ENCODE results near the gene CXCR3. TPM values are rescaled to one million over a fixed set of nuclear protein-coding genes. Genes with fewer than 3 reads are reported as not detected.

The CXCR3 gene
- total RNA-seq, 1 donor from 2014 or later, result not detected

DNA sequence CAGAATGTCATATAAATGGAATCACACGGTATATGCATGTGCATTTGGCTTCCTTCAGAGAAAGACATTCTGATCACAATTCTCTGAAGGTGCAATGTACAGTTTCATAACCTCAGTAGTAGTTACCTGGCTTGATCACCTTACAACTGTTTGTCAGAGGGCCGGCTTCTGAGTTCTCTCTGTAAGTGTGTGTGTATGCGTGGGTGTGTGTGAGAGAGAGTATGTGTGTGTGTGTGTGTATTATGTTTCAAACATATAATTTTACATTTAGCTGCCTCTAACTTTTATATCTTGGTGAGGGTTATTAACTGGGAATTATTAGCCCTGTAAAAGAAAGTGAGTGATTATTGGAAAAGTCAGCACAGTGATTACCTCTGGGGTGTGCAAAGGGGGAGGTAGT lies 41.0 kb upstream of the CXCR3 start:
- Mint-ChIP-seq H3K27me3 (ENCODE audit: low read depth, unreplicated experiment) (peaks cover 17% of the 10 kb centered on the region), H3K27ac (ENCODE audit: unreplicated experiment) (no peak overlapping the region), H3K9me3 (ENCODE audit: unreplicated experiment) (peaks cover 3% of the 10 kb centered on the region), H3K36me3 (ENCODE audit: low read depth, unreplicated experiment) (peaks cover 3% of the 10 kb centered on the region), H3K4me1 (ENCODE audit: low read depth, unreplicated experiment) (no peaks in the 10 kb centered on the region), H3K4me3 (ENCODE audit: unreplicated experiment) (no peak overlapping the region)
- no peaks in the 10 kb centered on the region for H3K79me2 ChIP-seq (ENCODE audit: insufficient read depth, low read length)
- no peak overlapping the region for H3K9ac ChIP-seq (ENCODE audit: low read length)
- H3K4me1 ChIP-seq (ENCODE audit: insufficient read depth, low read length), result no peaks in the 10 kb centered on the region
- no peak overlapping the region for H3K4me3 ChIP-seq (ENCODE audit: insufficient read depth, low read depth, low read length)
- no peaks in the 10 kb centered on the region for H3K9me3 ChIP-seq (ENCODE audit: insufficient read depth, low read depth, low read length)
- no peak overlapping the region for H2AFZ ChIP-seq (ENCODE audit: low read depth, low read length)
- no peaks in the 10 kb centered on the region for H4K20me1 ChIP-seq (ENCODE audit: insufficient read depth, low read length)
- no peaks in the 10 kb centered on the region for H3K27me3 ChIP-seq (ENCODE audit: insufficient read depth, low read length)
- H3K27ac ChIP-seq (ENCODE audit: low read depth, low read length), result no peak overlapping the region
- FAIRE-seq (no peak), DNase-seq (ENCODE audit: low read depth) (no peak)
- no peak overlapping the region for H3K4me2 ChIP-seq (ENCODE audit: low read length)
- no peak for TF ChIP-seq EZH2 (IDR thresholded peaks at IDR 0.05; ENCODE audit: insufficient read depth, low read length)
- no peaks in the 10 kb centered on the region for H3K36me3 ChIP-seq (ENCODE audit: insufficient read depth, low read length)

DNA sequence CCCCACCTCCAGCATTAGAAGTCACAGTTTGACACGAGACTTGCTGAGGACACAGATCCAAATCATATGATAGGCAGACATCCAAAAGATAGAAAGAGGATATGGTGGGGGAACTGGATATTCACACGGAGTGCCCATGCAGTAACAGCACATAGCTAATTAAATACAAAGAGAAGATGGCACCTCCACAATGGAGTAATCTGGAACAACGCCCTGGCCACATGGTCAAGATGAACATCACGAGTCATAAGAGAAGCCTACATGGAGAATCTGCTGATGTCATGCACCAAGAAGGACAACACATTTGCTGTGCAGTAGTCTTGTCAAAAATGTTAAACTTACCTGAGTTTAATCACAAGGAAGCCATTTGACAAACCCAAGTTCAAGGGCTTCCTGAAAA lies 39.0 kb upstream of the CXCR3 start:
- Histone ChIP-seq H3K4me1 (ENCODE audit: insufficient read depth, low read length) (no peaks in the 10 kb centered on the region), H3K79me2 (ENCODE audit: insufficient read depth, low read length) (no peaks in the 10 kb centered on the region), H3K27ac (ENCODE audit: low read depth, low read length) (no peak overlapping the region), H4K20me1 (ENCODE audit: insufficient read depth, low read length) (no peaks in the 10 kb centered on the region), H2AFZ (ENCODE audit: low read depth, low read length) (no peak overlapping the region), H3K4me2 (ENCODE audit: low read length) (no peak overlapping the region), H3K36me3 (ENCODE audit: insufficient read depth, low read length) (no peaks in the 10 kb centered on the region), H3K9me3 (ENCODE audit: insufficient read depth, low read depth, low read length) (no peaks in the 10 kb centered on the region), H3K27me3 (ENCODE audit: insufficient read depth, low read length) (no peaks in the 10 kb centered on the region), H3K4me3 (ENCODE audit: insufficient read depth, low read depth, low read length) (no peak overlapping the region), H3K9ac (ENCODE audit: low read length) (no peak overlapping the region)
- no peaks in the 10 kb centered on the region for H3K4me1 Mint-ChIP-seq (ENCODE audit: low read depth, unreplicated experiment)
- DNase-seq (ENCODE audit: low read depth), result no peak
- TF ChIP-seq, protein P1, sequence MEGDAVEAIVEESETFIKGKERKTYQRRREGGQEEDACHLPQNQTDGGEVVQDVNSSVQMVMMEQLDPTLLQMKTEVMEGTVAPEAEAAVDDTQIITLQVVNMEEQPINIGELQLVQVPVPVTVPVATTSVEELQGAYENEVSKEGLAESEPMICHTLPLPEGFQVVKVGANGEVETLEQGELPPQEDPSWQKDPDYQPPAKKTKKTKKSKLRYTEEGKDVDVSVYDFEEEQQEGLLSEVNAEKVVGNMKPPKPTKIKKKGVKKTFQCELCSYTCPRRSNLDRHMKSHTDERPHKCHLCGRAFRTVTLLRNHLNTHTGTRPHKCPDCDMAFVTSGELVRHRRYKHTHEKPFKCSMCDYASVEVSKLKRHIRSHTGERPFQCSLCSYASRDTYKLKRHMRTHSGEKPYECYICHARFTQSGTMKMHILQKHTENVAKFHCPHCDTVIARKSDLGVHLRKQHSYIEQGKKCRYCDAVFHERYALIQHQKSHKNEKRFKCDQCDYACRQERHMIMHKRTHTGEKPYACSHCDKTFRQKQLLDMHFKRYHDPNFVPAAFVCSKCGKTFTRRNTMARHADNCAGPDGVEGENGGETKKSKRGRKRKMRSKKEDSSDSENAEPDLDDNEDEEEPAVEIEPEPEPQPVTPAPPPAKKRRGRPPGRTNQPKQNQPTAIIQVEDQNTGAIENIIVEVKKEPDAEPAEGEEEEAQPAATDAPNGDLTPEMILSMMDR (IDR thresholded peaks at IDR 0.05; ENCODE audit: insufficient read depth, low read depth, low read length), result no peak
- no peak for TF ChIP-seq EZH2 (IDR thresholded peaks at IDR 0.05; ENCODE audit: insufficient read depth, low read length)
- H3K4me3 Mint-ChIP-seq (ENCODE audit: unreplicated experiment), result no peak overlapping the region
- peaks cover 14% of the 10 kb centered on the region for H3K27me3 Mint-ChIP-seq (ENCODE audit: low read depth, unreplicated experiment)
- no peak for FAIRE-seq
- H3K9me3 Mint-ChIP-seq (ENCODE audit: unreplicated experiment), result peaks cover 3% of the 10 kb centered on the region
- H3K36me3 Mint-ChIP-seq (ENCODE audit: low read depth, unreplicated experiment), result peaks cover 3% of the 10 kb centered on the region
- H3K27ac Mint-ChIP-seq (ENCODE audit: unreplicated experiment), result no peak overlapping the region

DNA sequence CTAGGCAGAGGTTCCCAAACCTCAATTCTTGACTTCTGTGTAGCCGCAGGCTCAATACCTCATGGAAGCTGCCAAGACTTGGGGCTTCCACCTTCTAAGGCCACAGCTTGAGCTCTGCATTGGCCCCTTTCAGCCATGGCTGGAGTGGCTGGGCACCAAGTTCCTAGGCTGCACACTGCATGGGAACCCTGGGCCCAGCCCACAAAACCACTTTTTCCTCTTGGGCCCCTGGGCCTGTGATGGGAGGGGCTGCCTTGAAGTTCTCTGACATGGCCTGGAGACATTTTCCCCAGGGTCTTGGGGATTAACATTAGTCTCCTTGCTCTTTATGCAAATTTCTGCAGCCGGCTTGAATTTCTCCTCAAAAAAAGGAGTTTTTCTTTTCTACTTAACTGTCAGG lies 35.0 kb upstream of the CXCR3 start:
- Mint-ChIP-seq H3K27ac (ENCODE audit: unreplicated experiment) (no peak overlapping the region), H3K4me1 (ENCODE audit: low read depth, unreplicated experiment) (no peaks in the 10 kb centered on the region), H3K9me3 (ENCODE audit: unreplicated experiment) (no peaks in the 10 kb centered on the region), H3K27me3 (ENCODE audit: low read depth, unreplicated experiment) (peaks cover 5% of the 10 kb centered on the region), H3K36me3 (ENCODE audit: low read depth, unreplicated experiment) (no peaks in the 10 kb centered on the region), H3K4me3 (ENCODE audit: unreplicated experiment) (no peak overlapping the region)
- H3K27me3 ChIP-seq (ENCODE audit: insufficient read depth, low read length), result no peaks in the 10 kb centered on the region
- no peak overlapping the region for H3K9ac ChIP-seq (ENCODE audit: low read length)
- no peaks in the 10 kb centered on the region for H3K36me3 ChIP-seq (ENCODE audit: insufficient read depth, low read length)
- H3K4me1 ChIP-seq (ENCODE audit: insufficient read depth, low read length), result no peaks in the 10 kb centered on the region
- FAIRE-seq (no peak), DNase-seq (ENCODE audit: low read depth) (no peak)
- H3K9me3 ChIP-seq (ENCODE audit: insufficient read depth, low read depth, low read length), result no peaks in the 10 kb centered on the region
- TF ChIP-seq, protein P1 (IDR thresholded peaks at IDR 0.05; ENCODE audit: insufficient read depth, low read depth, low read length), result no peak
- no peak for TF ChIP-seq EZH2 (IDR thresholded peaks at IDR 0.05; ENCODE audit: insufficient read depth, low read length)
- H3K4me3 ChIP-seq (ENCODE audit: insufficient read depth, low read depth, low read length), result no peak overlapping the region
- no peaks in the 10 kb centered on the region for H4K20me1 ChIP-seq (ENCODE audit: insufficient read depth, low read length)
- no peak overlapping the region for H3K4me2 ChIP-seq (ENCODE audit: low read length)
- H3K27ac ChIP-seq (ENCODE audit: low read depth, low read length), result no peak overlapping the region
- H3K79me2 ChIP-seq (ENCODE audit: insufficient read depth, low read length), result no peaks in the 10 kb centered on the region
- no peak overlapping the region for H2AFZ ChIP-seq (ENCODE audit: low read depth, low read length)

Data from astrocyte (in vitro differentiated cells and primary cell).